WTC11 (cell line): ENCODE results near the gene SLC38A10. TPM values are rescaled to one million over a fixed set of nuclear protein-coding genes. Genes with fewer than 3 reads are reported as not detected.

ENCODE experiments used
- ATAC-seq: fragments of 200-7000 bp; cut with Tn5 transposase; 2 replicates; pipeline ENCODE4 v1.10.0; 2021; ENCODE audit warnings: mild to moderate bottlenecking, moderate library complexity
- CTCF ChIA-PET: fragments of 300-600 bp; sonication (Branson Sonifier 250); formaldehyde crosslinking; loops from one replicate; lab custom pipeline; 2021; ENCODE audit warnings: antibody characterized with exemption; lab: Charles Lee
- POLR2A ChIA-PET: fragments of 350-600 bp; sonication (Branson Sonifier 250); formaldehyde crosslinking; loops from one replicate; lab custom pipeline; 2021; ENCODE audit warnings: antibody characterized with exemption; lab: Charles Lee
- DNase-seq: peaks from one replicate; pipeline ENCODE4 v3.0.0; 2021; ENCODE audit warnings: low spot score
- H3K27ac Mint-ChIP-seq: 2 replicates; pipeline ENCODE4 v1.8.0; 2021; ENCODE audit warnings: mixed read lengths
- H3K27me3 Mint-ChIP-seq: 2 replicates; pipeline ENCODE4 v1.8.0; 2021; ENCODE audit warnings: low read depth, mild to moderate bottlenecking, moderate library complexity, mixed read lengths
- H3K36me3 Mint-ChIP-seq: 2 replicates; pipeline ENCODE4 v1.8.0; 2021; ENCODE audit warnings: mixed read lengths
- H3K4me1 Mint-ChIP-seq: 2 replicates; pipeline ENCODE4 v1.8.0; 2022; ENCODE audit warnings: mixed read lengths
- H3K4me3 Mint-ChIP-seq: 2 replicates; pipeline ENCODE4 v1.8.0; 2021; ENCODE audit warnings: mild to moderate bottlenecking, moderate library complexity, mixed read lengths
- H3K9me3 Mint-ChIP-seq: 2 replicates; pipeline ENCODE4 v1.8.0; 2021; ENCODE audit warnings: mixed read lengths
- ARID4B ChIP-seq: sonication (generic); formaldehyde crosslinking; IDR thresholded peaks from 2 replicates; pipeline ENCODE4 v1.8.0; 2023; ENCODE audit warnings: missing genetic modification reagents, mild to moderate bottlenecking, borderline replicate concordance
- CBFB ChIP-seq: sonication (generic); formaldehyde crosslinking; IDR thresholded peaks from 2 replicates; pipeline ENCODE4 v1.8.1; 2022; ENCODE audit warnings: mild to moderate bottlenecking, low read depth, missing genetic modification reagents
- FOXK1 ChIP-seq: sonication (generic); formaldehyde crosslinking; IDR thresholded peaks from 2 replicates; pipeline ENCODE4 v1.8.0; 2022; ENCODE audit warnings: mild to moderate bottlenecking, moderate library complexity, missing genetic modification reagents
- HMGA2 ChIP-seq: fragments of 250-450 bp; sonication (Bioruptor Pico); IDR thresholded peaks from 2 replicates; pipeline ENCODE4 v1.4.0; 2021; ENCODE audit warnings: mild to moderate bottlenecking, moderate library complexity
- MYBL2 ChIP-seq: sonication (generic); formaldehyde crosslinking; IDR thresholded peaks from 2 replicates; pipeline ENCODE4 v1.8.1; 2023; ENCODE audit warnings: mild to moderate bottlenecking, moderate library complexity, missing genetic modification reagents
- NFYB ChIP-seq: sonication (generic); formaldehyde crosslinking; conservative IDR thresholded peaks from 2 replicates; pipeline ENCODE4 v1.8.0; 2022; ENCODE audit warnings: low read depth, missing genetic modification reagents
- PREB ChIP-seq: sonication (generic); formaldehyde crosslinking; IDR thresholded peaks from 2 replicates; pipeline ENCODE4 v1.8.1; 2022; ENCODE audit warnings: mild to moderate bottlenecking, missing genetic modification reagents, moderate library complexity, borderline replicate concordance
- STAT6 ChIP-seq: sonication (generic); formaldehyde crosslinking; conservative IDR thresholded peaks from 2 replicates; pipeline ENCODE4 v1.8.1; 2023; ENCODE audit warnings: mild to moderate bottlenecking, low read depth, missing genetic modification reagents, moderate library complexity
- USF2 ChIP-seq: sonication (generic); formaldehyde crosslinking; IDR thresholded peaks from 2 replicates; pipeline ENCODE4 v1.8.1; 2023; ENCODE audit warnings: mild to moderate bottlenecking, missing genetic modification reagents, moderate library complexity
- ZMAT4 ChIP-seq: fragments of 250-450 bp; sonication (Bioruptor Pico); IDR thresholded peaks from 2 replicates; pipeline ENCODE4 v1.9.0; 2021; ENCODE audit warnings: mild to moderate bottlenecking
- ZNF317 ChIP-seq: sonication (generic); formaldehyde crosslinking; IDR thresholded peaks from 2 replicates; pipeline ENCODE4 v1.8.1; 2023; ENCODE audit warnings: low read depth, mild to moderate bottlenecking, moderate library complexity, missing genetic modification reagents, borderline replicate concordance
- ZNF396 ChIP-seq: fragments of 250-450 bp; sonication (Bioruptor Pico); IDR thresholded peaks from 2 replicates; pipeline ENCODE4 v1.8.0; 2021; ENCODE audit warnings: mild to moderate bottlenecking, moderate library complexity, borderline replicate concordance
- total RNA-seq: library from RNA; stranded (reverse); gene quantifications from 3 replicates; pipeline ENCODE4 v1.2.3, GENCODE V29; 2021

SLC38A10 gene
- total RNA-seq, 1 experiment from 2014 or later = 47.0 TPM

- TF ChIP-seq USF2 (CRISPR knock-in tag) = no peak
- no peak for TF ChIP-seq PREB
- TF ChIP-seq CBFB = no peak
- no peak for TF ChIP-seq STAT6 (CRISPR knock-in tag)
Measured at GRCh38 chr17:81333616-81334368, 38.7 kb upstream of the SLC38A10 start (continued).

GRCh38 chr17:81332914-81333528 lies 37.9 kb upstream of the SLC38A10 start:
- peaks cover 21% of the 10 kb centered on the region for H3K4me1 Mint-ChIP-seq
- ATAC-seq = no peak
- POLR2A ChIA-PET = no interaction called here
- no peak overlapping the region for H3K4me3 Mint-ChIP-seq
- no peaks in the 10 kb centered on the region for H3K9me3 Mint-ChIP-seq
- H3K27ac Mint-ChIP-seq = no peak overlapping the region
- TF ChIP-seq CBFB = no peak
- TF ChIP-seq ZNF317 = no peak
- no peak for TF ChIP-seq ZNF396
- no peak for TF ChIP-seq ARID4B (CRISPR knock-in tag)
- TF ChIP-seq HMGA2 (CRISPR knock-in tag) = no peak
- no peak for TF ChIP-seq MYBL2 (CRISPR knock-in tag)
- TF ChIP-seq ZMAT4 (CRISPR knock-in tag) = no peak
- no peak for TF ChIP-seq NFYB (CRISPR knock-in tag)
- no peak for TF ChIP-seq FOXK1 (CRISPR knock-in tag)
- TF ChIP-seq, all 79 proteins: peak for 0
- no peak for DNase-seq
- Mint-ChIP-seq H3K36me3 (no peaks in the 10 kb centered on the region), H3K27me3 (no peaks in the 10 kb centered on the region; the same call in 1 of the 2 replicates)
- CTCF ChIA-PET = interaction anchor here (1.2 kb wide), 1 partner anchor 23 kb away, joined by 3 read pairs; no protein-coding TSS in a partner anchor
